GM21619 (cell line): ENCODE results near the gene PLA2G12A.
"Not testable (repeated sequence)": the region's sequence is repeated elsewhere in the genome, so short reads cannot be mapped to it uniquely, and the experiment has no call there.

Experiments
- ATAC-seq: cut with Tn5 transposase; IDR thresholded peaks from one replicate; pipeline ENCODE4 v1.9.1; 2021; ENCODE audit not compliant: unreplicated experiment

Gene PLA2G12A

GRCh38 chr4:109682875-109683274, 47.0 kb downstream of the PLA2G12A start:
- ATAC-seq = no peak

GRCh38 chr4:109678925-109679324, 50.9 kb downstream of the PLA2G12A start:
- not testable (repeated sequence) for ATAC-seq

- not testable (repeated sequence) for ATAC-seq
Measured at GRCh38 chr4:109678472-109678871, 51.4 kb downstream of the PLA2G12A start.

GRCh38 chr4:109676886-109677285, 53.0 kb downstream of the PLA2G12A start:
- ATAC-seq = no peak

GRCh38 chr4:109675843-109676242, 54.0 kb downstream of the PLA2G12A start:
- ATAC-seq = no peak

- no peak for ATAC-seq
Measured at GRCh38 chr4:109675181-109675580, 54.7 kb downstream of the PLA2G12A start.

GRCh38 chr4:109673303-109673702, 56.6 kb downstream of the PLA2G12A start:
- no peak for ATAC-seq

GRCh38 chr4:109672169-109672930, 57.5 kb downstream of the PLA2G12A start:
- no peak for ATAC-seq

- no peak for ATAC-seq
Measured at GRCh38 chr4:109671350-109671749, 58.5 kb downstream of the PLA2G12A start.

- no peak for ATAC-seq
Measured at GRCh38 chr4:109665783-109666485, 63.9 kb downstream of the PLA2G12A start.

- no peak for ATAC-seq
Measured at GRCh38 chr4:109662771-109663170, 67.1 kb downstream of the PLA2G12A start.

GRCh38 chr4:109662116-109662515, 67.8 kb downstream of the PLA2G12A start:
- no peak for ATAC-seq
